Skeletal muscle satellite cell (primary cell): Measurements from ENCODE around the gene TGFBR2.
A peak's percentile ranks its signal among the peaks of the same experiment; 100 is the strongest.
"Not testable (repeated sequence)": the region's sequence is repeated elsewhere in the genome, so short reads cannot be mapped to it uniquely, and the experiment has no call there.

Source experiments
- H3K27me3 ChIP-seq: 2 replicates; pipeline ENCODE4 v1.7.0; 2013; ENCODE audit warnings: low read length; ENCODE audit not compliant: control insufficient read depth, insufficient read depth
- H3K36me3 ChIP-seq: 2 replicates; pipeline ENCODE4 v1.7.0; 2013; ENCODE audit warnings: mild to moderate bottlenecking, control low read depth, low read length; ENCODE audit not compliant: insufficient read depth
- H3K4me1 ChIP-seq: 2 replicates; pipeline ENCODE4 v1.7.0; 2013; ENCODE audit warnings: low read length; ENCODE audit not compliant: control insufficient read depth, insufficient read depth
- H3K4me2 ChIP-seq: 2 replicates; pipeline ENCODE4 v1.7.0; 2013; ENCODE audit warnings: mild to moderate bottlenecking, low read length
- H3K4me3 ChIP-seq: 2 replicates; pipeline ENCODE4 v1.7.0; 2013; ENCODE audit warnings: low read length
- H3K9ac ChIP-seq: 2 replicates; pipeline ENCODE4 v1.7.0; 2013; ENCODE audit warnings: mild to moderate bottlenecking, low read depth, low read length, moderate library complexity
- H3K9me3 ChIP-seq: replicated peaks from 2 replicates; pipeline ENCODE4 v1.7.0; 2013; ENCODE audit warnings: mild to moderate bottlenecking, control low read depth, low read length

Gene TGFBR2

GRCh38 chr3:30622790-30623189, 16.4 kb downstream of the TGFBR2 start:
- H3K4me1 ChIP-seq = peaks cover 53% of the 10 kb centered on the region
- no peaks in the 10 kb centered on the region for H3K27me3 ChIP-seq
- H3K36me3 ChIP-seq = peaks cover 54% of the 10 kb centered on the region
- no peak overlapping the region for H3K4me2 ChIP-seq
- H3K4me3 ChIP-seq = no peak overlapping the region
- no peak overlapping the region for H3K9ac ChIP-seq
- H3K9me3 ChIP-seq = no peaks in the 10 kb centered on the region

- H3K9me3 ChIP-seq = no peaks in the 10 kb centered on the region
- H3K4me3 ChIP-seq = no peak overlapping the region
- no peak overlapping the region for H3K4me2 ChIP-seq
- H3K36me3 ChIP-seq = peaks cover 50% of the 10 kb centered on the region
- no peak overlapping the region for H3K9ac ChIP-seq
- H3K4me1 ChIP-seq = peaks cover 53% of the 10 kb centered on the region
- H3K27me3 ChIP-seq = no peaks in the 10 kb centered on the region
Observed at GRCh38 chr3:30623351-30623750, 16.9 kb downstream of the TGFBR2 start.

- Histone ChIP-seq H3K4me1 (peaks cover 65% of the 10 kb centered on the region), H3K36me3 (peaks cover 52% of the 10 kb centered on the region)
Observed at GRCh38 chr3:30624480-30624879, 18.1 kb downstream of the TGFBR2 start.

GRCh38 chr3:30625541-30626438, 19.4 kb downstream of the TGFBR2 start:
- Histone ChIP-seq H3K4me1 (peaks cover 72% of the 10 kb centered on the region), H3K4me3 (no peak overlapping the region), H3K27me3 (no peaks in the 10 kb centered on the region), H3K4me2 (peak overlapping the region; percentile 21), H3K9me3 (no peaks in the 10 kb centered on the region), H3K9ac (no peak overlapping the region), H3K36me3 (peaks cover 63% of the 10 kb centered on the region)

More at GRCh38 chr3:30624480-30624879, 18.1 kb downstream of the TGFBR2 start:
- H3K4me2 ChIP-seq, H3K27me3 ChIP-seq, H3K4me3 ChIP-seq, H3K9me3 ChIP-seq, H3K9ac ChIP-seq: not testable (repeated sequence)

- H3K4me2 ChIP-seq = peak overlapping the region; percentile 21
- H3K4me3 ChIP-seq = no peak overlapping the region
- peaks cover 75% of the 10 kb centered on the region for H3K4me1 ChIP-seq
- peaks cover 60% of the 10 kb centered on the region for H3K36me3 ChIP-seq
- H3K9ac ChIP-seq = no peak overlapping the region
- no peaks in the 10 kb centered on the region for H3K27me3 ChIP-seq
- no peaks in the 10 kb centered on the region for H3K9me3 ChIP-seq
Observed at GRCh38 chr3:30626443-30627180, 20.2 kb downstream of the TGFBR2 start.

- peaks cover 72% of the 10 kb centered on the region for H3K4me1 ChIP-seq
- H3K9ac ChIP-seq = no peak overlapping the region
- peaks cover 57% of the 10 kb centered on the region for H3K36me3 ChIP-seq
- H3K9me3 ChIP-seq = no peaks in the 10 kb centered on the region
- no peak overlapping the region for H3K4me2 ChIP-seq
- H3K4me3 ChIP-seq = no peak overlapping the region
- no peaks in the 10 kb centered on the region for H3K27me3 ChIP-seq
Observed at GRCh38 chr3:30628205-30628900, 22.0 kb downstream of the TGFBR2 start.

GRCh38 chr3:30628901-30629590, 22.6 kb downstream of the TGFBR2 start:
- Histone ChIP-seq H3K27me3 (no peaks in the 10 kb centered on the region), H3K4me2 (no peak overlapping the region), H3K4me1 (peaks cover 67% of the 10 kb centered on the region), H3K9me3 (no peaks in the 10 kb centered on the region), H3K4me3 (no peak overlapping the region), H3K9ac (no peak overlapping the region), H3K36me3 (peaks cover 58% of the 10 kb centered on the region)

GRCh38 chr3:30629746-30630145, 23.3 kb downstream of the TGFBR2 start:
- no peak overlapping the region for H3K9ac ChIP-seq
- no peaks in the 10 kb centered on the region for H3K27me3 ChIP-seq
- H3K4me1 ChIP-seq = peaks cover 70% of the 10 kb centered on the region
- no peaks in the 10 kb centered on the region for H3K9me3 ChIP-seq
- H3K36me3 ChIP-seq = peaks cover 60% of the 10 kb centered on the region
- H3K4me3 ChIP-seq = no peak overlapping the region
- no peak overlapping the region for H3K4me2 ChIP-seq

- Histone ChIP-seq H3K4me2 (no peak overlapping the region), H3K4me3 (no peak overlapping the region), H3K36me3 (peaks cover 64% of the 10 kb centered on the region), H3K4me1 (peaks cover 72% of the 10 kb centered on the region), H3K9me3 (no peaks in the 10 kb centered on the region), H3K9ac (no peak overlapping the region), H3K27me3 (no peaks in the 10 kb centered on the region)
Observed at GRCh38 chr3:30630238-30631030, 24.0 kb downstream of the TGFBR2 start.

GRCh38 chr3:30631243-30631904, 25.0 kb downstream of the TGFBR2 start:
- peak overlapping the region; percentile 12 for H3K4me2 ChIP-seq
- H3K4me3 ChIP-seq = no peak overlapping the region
- H3K9ac ChIP-seq = no peak overlapping the region
- no peaks in the 10 kb centered on the region for H3K27me3 ChIP-seq
- H3K9me3 ChIP-seq = no peaks in the 10 kb centered on the region
- peaks cover 65% of the 10 kb centered on the region for H3K36me3 ChIP-seq
- peaks cover 62% of the 10 kb centered on the region for H3K4me1 ChIP-seq
